Iris pigment epithelial cell (primary cell): ENCODE data around the gene TUFT1.
A peak's percentile ranks its signal among the peaks of the same experiment; 100 is the strongest.
"Not testable (repeated sequence)": the region's sequence is repeated elsewhere in the genome, so short reads cannot be mapped to it uniquely, and the experiment has no call there.

Source experiments
- DNase-seq: peaks from one replicate; pipeline ENCODE4 v3.0.0-alpha.2; 2011; ENCODE audit warnings: low read depth

TUFT1 gene

GRCh38 chr1:151618003-151618402 lies 77.9 kb downstream of the TUFT1 start:
- no peak for DNase-seq

GRCh38 chr1:151618470-151618869 lies 78.4 kb downstream of the TUFT1 start:
- DNase-seq, result no peak

GRCh38 chr1:151618996-151619395 lies 78.9 kb downstream of the TUFT1 start:
- not testable (repeated sequence) for DNase-seq

- peak; percentile 90 for DNase-seq
Measured at GRCh38 chr1:151619489-151620093, 79.5 kb downstream of the TUFT1 start.

- DNase-seq, result peak; percentile 74
Measured at GRCh38 chr1:151620286-151620685, 80.2 kb downstream of the TUFT1 start.

GRCh38 chr1:151621351-151621750 lies 81.2 kb downstream of the TUFT1 start:
- no peak for DNase-seq

GRCh38 chr1:151624783-151625182 lies 84.7 kb downstream of the TUFT1 start:
- no peak for DNase-seq

GRCh38 chr1:151626740-151627334 lies 86.7 kb downstream of the TUFT1 start:
- DNase-seq, result no peak

GRCh38 chr1:151629278-151629677 lies 89.2 kb downstream of the TUFT1 start:
- no peak for DNase-seq
